Measurements from ENCODE around the gene CMIP.
A peak's percentile ranks its signal among the peaks of the same experiment; 100 is the strongest.
"Not testable (repeated sequence)": the region's sequence is repeated elsewhere in the genome, so short reads cannot be mapped to it uniquely, and the experiment has no call there.

Gene CMIP

GRCh38 chr16:81671738-81672597 is 227.4 kb downstream of the CMIP start:
- DNase-seq, result no peak

GRCh38 chr16:81673432-81673831 is 228.8 kb downstream of the CMIP start:
- no peak for DNase-seq

- DNase-seq, result no peak
These were observed 231.1 kb downstream of the CMIP start for GRCh38 chr16:81675662-81676061.

- DNase-seq, result no peak
These were observed 231.7 kb downstream of the CMIP start for GRCh38 chr16:81676066-81676882.

DNA sequence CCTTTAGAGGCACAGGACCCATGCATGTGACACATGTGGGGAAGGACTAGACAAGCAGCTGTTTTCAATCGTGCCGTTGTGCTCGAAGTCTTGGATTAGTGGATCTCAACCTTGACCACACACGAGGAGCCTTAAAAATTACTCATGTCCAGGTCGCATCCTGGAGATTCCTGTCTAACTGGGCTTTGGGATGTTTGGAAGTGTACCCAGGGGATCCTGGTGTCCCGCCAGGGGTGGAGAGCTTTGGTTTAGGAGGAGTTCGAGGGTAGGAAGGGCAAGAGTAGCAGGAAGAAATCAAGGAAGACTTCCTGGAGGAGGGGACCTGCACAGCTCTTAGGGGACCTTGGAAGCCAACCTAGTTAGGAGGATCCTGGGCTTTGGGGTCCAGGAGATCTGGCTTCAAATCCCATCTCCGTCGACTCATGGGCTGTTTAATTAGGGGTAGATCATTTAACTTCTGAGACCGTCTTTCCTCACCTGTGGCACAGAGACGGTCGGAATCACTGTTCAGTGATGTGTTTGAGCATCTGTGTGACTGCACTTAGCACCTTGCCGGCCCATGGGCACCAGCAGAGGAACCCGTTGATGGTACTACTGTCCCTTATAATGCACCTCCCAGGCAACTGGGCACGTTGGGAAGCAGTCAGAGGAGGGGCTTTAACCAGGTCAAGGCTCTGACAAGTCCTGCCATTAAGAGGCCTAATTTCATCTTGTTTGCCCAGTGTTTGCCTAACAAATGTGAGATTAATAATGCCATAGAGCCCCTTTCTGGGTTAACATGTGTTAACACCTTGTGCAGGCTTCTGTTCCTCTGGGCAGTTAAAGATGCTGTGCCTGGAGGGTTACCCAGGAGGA is 232.5 kb downstream of the CMIP start:
- DNase-seq, result peak; percentile 10

DNA sequence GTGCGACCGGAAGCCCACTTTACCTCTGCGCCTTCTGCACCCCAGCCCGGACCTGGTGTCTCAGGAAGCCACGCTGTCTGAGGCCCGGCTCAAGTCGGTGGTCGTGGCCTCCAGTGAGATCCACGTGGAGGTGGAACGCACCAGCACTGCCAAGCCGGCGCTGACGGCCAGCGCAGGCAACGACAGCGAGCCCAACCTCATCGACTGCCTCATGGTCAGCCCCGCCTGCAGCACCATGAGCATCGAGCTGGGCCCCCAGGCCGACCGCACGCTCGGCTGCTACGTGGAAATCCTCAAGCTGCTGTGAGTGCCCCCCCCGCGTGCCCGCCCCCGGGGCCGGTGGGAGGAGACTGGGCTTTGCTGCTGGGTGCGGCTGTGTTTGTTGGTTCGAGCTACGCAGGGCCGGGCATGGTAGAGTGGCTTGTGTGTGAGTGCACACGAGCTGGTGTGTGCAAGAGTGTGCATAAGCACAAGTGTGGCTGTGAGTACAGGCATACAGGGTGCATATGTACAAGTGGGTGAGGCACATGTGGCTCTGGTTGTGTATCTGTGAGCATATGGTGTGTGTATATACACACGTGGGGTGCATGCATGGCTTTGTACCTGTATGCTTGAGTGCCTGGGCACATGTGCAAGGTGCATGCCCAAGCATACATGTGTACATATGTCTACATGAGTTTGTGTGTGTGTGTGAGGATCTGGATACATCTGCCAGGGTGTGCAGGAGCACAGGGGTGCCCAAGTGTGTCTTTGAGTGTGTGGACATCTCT is 233.9 kb downstream of the CMIP start:
- DNase-seq, result no peak

DNA sequence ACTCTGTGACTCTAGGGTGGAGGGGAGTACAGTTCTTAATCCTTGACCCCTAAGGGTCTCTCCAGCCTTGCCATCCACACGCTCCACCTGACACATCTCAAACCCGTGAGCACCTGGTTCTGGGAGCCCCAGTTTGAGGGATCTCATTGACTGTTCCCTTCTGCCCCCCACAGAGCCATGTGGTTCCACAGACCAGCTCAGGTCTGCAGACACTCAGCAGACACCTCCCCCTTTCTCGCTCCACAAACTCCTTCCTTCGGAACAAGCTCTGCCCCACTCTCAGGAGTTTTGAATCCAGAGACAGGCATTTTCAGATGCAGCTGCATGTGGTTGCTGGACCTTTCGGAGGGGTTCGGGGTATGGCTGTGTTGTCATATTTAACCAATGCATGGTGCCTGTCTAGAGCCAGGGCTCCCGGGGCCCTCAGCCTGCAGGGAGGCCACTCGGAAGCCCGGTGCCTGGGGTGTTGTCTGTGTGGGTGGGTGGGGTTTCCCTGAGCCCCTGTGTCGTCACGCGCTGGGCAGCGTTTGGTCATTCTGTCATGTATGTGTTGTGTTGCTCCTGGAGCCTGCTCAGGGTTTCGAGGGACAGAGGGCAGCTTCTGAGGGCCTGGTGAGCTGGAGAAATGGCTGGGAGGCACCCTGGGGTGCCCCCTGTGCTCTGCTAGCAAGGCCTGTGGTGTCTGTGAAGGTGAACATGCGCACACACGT is 235.3 kb downstream of the CMIP start:
- DNase-seq, result no peak

DNA sequence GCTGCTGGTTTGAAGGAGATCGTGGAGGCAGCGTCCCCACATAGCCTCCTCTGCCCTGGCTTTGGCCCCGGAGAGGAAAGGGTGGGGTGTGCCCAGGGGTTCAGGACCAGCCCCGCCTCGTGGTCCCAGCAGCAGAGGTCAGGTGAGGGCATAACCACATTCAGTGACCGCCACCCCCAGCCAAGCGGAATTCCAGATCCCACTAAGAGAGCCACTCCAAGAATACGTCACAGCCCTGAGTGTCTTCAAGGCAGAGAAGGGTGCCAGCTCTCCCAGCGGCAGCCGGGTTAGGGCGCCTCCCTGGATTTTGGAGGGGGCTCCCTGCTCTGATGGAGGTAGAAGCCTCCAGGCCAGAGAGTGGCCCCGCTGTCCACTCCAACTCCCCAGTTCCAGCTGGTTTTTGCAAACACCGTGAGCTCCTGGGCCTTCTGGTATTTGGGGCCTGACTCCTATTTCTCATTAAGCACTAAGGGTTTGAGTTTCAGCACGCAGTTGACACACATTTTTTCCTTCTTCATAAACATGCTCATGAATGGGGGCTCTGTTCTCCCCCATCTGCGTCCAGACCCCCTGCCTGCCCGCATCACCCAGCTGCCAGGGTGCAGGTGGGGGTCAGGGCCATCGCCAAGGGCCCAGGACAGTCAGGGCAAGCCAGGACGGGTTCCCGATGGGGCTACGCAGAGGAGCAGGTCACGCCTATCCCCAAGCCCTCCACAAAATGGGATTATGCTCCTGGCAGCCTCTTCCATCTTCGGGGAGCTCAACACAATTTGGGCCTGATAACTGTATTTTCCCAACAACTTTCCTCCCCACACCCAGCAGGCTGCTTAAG is 236.1 kb downstream of the CMIP start:
- no peak for DNase-seq

DNA sequence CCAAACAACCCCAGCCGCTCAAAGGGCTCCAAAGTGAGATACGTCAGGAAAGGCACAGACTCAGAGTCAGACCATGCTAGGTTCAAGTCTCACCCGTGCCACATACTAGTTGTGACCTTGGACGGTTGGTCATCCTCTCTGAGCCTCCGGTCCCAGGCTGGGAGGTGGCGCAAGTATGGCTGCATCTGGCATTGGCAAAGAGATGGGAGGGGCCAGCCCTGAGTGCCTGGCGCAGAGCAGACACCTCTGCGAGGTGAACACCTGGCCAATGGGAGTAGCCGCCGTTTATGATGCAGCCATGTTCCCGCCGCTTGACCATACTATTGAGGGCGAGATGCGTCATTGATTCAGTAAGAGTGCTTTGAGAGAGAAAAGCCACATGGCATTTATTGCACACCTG is 236.7 kb downstream of the CMIP start:
- DNase-seq, result no peak

GRCh38 chr16:81684242-81684837 is 239.7 kb downstream of the CMIP start:
- DNase-seq, result no peak

- no peak for DNase-seq
These were observed 240.3 kb downstream of the CMIP start for GRCh38 chr16:81684901-81685300.

- no peak for DNase-seq
These were observed 242.0 kb downstream of the CMIP start for GRCh38 chr16:81686391-81687130.

DNA sequence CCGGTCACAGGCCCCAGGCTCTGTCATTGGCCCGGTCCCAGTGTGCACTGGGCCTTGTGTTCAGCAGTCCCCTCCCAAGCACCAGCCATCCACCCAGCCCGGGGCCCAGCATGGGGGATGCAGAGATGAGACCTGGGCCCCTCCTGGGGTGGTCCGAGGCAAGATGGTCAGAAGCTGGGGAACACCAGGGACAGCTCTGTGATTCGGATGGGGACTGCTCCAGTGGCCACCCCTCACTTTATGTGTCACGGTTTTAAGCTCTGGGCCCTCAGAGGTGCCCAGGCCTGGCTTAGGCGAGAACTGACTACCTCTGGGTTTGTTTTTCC is 242.5 kb downstream of the CMIP start:
- DNase-seq, result no peak

DNA sequence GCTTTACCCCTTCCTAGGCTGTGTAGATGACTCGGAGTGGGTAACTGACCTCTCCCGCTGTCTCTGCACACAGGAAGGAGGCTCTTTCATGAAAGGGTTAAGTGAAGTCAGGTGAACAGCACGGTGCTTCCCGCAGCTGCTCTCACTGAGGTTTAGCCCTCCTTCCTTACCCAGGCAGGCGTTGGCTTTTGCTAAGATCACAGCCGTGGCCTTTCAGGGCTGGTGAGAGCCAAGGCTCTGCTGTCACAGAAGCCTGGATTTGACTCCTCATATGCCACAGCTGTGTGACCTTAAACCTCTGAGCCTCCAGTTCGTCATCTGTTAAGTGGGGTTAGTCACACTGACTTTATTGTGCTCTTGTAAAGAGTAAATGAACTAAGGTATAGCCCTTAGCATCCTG is 243.6 kb downstream of the CMIP start:
- DNase-seq, result no peak

GRCh38 chr16:81688839-81689238 is 244.2 kb downstream of the CMIP start:
- DNase-seq, result not testable (repeated sequence)

GRCh38 chr16:81692021-81692420 is 247.4 kb downstream of the CMIP start:
- no peak for DNase-seq

GRCh38 chr16:81692571-81692970 is 248.0 kb downstream of the CMIP start:
- DNase-seq, result no peak

GRCh38 chr16:81693041-81693743 is 248.6 kb downstream of the CMIP start:
- DNase-seq, result no peak

DNA sequence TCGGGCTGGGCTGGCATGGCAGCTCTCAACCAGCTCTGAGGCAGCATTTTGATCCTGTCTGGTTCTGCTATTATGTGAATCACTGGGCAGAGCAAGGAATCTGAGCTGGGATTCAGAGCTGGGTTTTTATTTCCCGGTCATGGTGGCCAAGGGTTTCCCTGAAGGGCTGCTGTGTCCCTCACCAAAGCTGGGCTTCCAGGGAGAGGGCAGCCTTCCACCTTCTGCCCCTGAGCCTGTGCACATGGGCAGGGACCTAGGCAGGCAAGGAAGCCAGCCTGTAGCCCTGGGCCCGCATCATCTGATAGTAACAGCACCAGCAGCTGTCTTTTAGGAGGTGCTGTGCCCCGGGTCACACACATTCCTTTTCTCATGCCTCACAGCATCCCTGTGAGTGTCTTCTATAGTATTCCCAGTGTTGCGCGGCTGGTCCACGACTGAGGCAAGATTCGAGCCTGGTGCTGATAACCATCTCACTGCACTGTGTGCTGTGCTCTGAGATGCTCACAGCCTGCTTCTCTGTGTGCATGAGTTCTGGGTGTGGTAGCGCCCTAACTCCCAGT is 249.2 kb downstream of the CMIP start:
- DNase-seq, result no peak

Data from fibroblast of skin of right biceps (primary cell).